DOHH2 (cell line): ENCODE results near the gene TSEN2.

Experiments
- CTCF ChIP-seq: fragments of 200-600 bp; sonication (generic); IDR thresholded peaks from one replicate; pipeline ENCODE4 v1.5.1; 2014; ENCODE audit warnings: antibody characterized with exemption, mild to moderate bottlenecking, low read depth, low read length; ENCODE audit not compliant: poor library complexity, severe bottlenecking
- EZH2phosphoT487 ChIP-seq: fragments of 200-600 bp; sonication (generic); IDR thresholded peaks from 2 replicates; pipeline ENCODE4 v1.6.1; 2017; ENCODE audit warnings: borderline replicate concordance, mild to moderate bottlenecking, antibody characterized with exemption, low read length, moderate library complexity, mixed read lengths

GRCh38 chr3:12561397-12561796, 77.1 kb downstream of the TSEN2 start:
- TF ChIP-seq CTCF (no peak), EZH2phosphoT487 (no peak)
